Iris pigment epithelial cell (primary cell): ENCODE data around the gene ZNF425.

Experiments used
- DNase-seq: peaks from one replicate; pipeline ENCODE4 v3.0.0-alpha.2; 2011; ENCODE audit warnings: low read depth

The ZNF425 gene, protein sequence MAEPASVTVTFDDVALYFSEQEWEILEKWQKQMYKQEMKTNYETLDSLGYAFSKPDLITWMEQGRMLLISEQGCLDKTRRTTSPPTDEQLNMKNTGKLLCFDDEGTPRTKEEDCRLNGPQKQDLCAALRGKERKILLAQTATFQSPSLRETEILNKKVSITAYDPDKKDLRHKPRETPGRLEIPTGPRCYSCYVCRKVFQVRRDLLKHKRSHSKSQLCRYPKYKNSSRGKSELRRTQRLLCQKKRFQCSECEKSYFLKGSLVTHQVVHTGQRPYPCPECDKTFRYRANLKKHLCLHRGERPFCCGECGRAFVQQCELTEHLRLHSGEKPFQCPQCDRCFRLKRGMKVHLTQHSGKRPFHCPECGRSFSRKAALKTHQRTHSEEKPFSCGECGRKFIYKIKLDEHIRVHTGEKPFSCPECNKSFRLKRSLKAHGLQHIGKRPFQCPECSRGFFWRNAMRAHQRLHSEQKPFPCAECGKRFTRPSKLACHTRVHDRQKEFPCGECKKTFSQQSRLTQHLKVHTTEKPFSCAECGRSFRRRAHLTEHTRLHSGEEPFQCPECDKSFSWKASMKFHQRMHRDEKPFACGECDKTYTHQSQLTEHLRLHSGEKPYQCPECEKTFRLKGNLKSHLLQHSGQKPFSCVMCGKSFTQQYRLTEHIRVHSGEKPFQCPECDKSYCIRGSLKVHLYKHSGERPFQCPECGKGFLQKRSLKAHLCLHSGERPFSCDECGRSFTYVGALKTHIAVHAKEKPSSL

DNA sequence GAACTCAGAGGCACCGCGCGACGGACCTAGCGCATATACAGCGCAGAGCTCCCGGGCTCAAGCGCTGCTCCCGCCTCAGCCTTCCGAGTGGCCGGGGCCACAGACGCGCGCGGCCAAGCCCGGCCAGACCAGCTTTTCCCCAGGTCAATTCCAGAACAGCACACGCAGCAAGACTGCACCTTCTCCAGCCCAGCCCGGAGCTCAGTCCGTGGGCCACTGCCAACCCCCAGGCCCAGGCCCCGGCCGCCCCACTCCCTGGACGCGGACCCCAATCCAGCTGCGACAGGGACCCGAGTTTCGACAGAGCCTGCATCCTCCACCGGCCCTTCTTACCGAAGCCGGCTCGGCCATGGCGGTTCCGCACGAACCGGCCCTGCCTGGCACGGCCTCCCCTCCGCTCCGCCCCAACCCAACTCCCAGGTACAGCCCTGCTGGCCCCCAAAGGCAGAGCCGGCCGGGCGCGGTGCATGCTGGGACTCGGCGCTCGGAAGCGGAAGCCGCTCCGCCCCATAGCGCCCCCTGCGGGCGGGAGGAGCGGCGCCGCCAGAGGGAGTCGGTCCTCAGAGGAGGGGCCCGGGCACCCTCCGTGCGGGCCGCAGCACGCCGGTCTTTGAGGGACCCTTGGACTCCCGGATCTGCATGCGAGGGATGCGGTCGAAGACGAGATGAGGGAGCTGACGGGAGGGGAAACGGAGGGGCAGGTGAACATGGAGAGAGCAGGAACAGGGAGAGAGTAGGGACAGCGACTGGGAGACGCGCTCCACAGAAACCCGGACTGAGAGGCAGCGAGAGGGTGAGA, at the start of gene ZNF425:
ZNF425 (minus strand) TSS at position 462 of the 799 bp plus-strand sequence; CDS start at position 351, 111 bp downstream.
- peak; percentile 88 for DNase-seq

DNA sequence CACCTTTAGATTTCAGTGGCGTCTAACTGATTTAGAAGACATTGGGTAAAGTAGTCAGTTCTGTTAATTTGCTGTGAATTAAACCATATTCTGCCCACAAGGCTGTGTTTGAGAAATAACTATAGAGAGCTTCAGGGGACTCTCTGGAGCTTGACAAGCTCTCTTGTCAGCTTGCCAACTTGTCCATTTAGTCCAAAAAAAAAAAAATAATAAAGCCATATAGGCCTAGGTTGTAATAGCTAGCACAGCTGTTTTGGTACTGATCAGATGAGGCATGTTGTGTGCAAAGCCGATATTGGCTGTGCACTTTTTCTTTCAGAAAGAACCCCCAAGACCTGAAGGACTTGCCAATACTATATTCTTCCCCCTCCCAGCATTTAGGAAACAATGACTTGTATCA, 49.0 kb upstream of the ZNF425 start:
- DNase-seq = no peak

DNA sequence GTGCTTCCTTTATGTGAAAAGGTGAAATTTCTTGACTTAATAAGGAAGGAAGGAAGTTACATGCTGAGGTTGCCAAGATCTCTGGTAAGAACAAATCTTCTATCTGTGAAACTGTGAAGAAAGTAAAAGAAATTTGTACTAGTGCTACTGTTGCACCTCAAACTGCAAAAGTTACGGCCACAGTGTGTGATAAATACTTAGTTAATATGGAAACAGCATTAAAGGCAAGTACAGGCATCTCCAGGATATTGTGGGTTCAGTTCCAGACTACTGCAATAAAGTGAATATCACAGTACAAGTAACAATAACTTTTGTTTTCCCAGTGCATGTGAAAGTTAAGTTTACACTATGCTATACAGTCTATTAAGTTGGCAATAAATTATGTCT, 46.4 kb upstream of the ZNF425 start:
- no peak for DNase-seq

DNA sequence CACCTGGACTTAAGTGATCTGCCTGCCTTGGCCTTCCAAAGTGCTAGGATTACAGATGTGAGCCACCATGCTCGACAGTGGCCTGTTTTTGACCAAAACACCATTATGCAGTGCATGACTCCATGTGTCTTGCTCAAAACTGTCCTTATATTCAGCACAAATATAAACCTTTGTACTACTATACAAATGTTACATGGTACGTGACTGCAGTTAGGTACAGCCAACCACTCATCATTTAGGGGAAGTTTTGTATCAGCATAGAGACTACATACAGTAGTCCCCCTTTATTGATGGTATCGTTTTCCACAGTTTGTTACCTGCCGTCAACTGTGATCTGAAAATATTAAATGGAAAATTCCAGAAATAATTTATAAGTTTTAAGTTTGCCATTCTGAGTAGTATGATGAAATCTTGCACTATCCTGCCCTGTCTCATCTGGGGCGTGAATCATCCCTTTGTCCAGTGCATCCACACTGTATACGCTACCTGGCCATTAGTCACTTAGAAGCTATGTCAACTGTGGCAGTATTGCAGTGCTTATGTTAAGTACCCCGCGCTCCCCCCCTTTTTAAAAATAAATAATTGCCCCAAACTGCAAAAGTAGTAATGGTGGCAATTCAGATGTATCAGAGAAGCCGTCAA, 45.9 kb upstream of the ZNF425 start:
- peak; percentile 85 for DNase-seq

DNA sequence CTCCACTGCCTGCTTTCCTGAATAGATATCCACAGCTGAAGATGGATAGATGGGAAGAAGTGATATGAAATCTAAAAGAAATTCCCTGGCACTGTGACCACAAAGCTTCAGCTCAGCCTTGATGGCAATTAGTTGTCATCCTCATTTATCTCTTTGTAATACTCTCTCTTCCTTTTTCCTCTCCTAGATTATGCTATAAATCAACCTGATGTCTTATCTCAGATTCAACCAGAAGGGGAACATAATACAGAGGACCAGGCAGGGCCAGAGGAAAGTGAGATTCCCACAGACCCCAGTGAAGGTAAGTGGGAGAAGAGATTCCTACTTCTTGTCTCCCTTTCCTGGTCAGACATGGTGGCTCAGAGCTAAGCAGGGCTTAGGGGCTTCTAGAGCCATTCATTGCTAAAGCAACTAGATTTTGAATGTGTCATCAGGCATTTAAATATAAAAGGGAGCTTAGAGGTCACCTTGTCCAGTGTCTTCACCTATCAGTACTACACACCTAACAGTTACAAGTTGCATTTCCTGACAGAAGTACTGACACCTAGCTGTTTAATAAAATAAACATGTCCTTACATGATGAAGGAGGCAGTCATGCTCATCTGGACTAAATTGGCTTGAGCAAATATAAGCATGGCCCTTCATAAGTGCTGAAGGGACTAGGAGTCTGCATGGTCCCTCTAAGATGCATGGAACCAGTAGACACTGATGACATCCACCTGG, 40.7 kb upstream of the ZNF425 start:
- no peak for DNase-seq

DNA sequence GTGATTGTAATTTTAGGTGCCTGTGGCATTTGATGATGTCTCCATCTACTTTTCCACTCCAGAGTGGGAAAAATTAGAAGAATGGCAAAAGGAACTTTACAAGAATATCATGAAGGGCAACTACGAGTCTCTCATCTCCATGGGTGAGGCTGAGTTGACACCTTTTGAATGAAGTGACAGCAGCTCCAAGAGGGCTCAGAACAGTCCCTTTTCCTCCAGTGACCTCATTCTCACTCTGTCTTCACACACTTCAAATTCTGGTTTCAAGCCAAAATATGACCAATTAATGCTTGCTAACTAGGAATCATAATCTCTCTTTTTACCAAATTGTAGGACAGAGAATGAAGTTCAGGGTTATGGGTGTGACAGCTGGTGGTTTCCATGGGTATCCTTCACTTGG, 40.0 kb upstream of the ZNF425 start:
- DNase-seq = no peak

DNA sequence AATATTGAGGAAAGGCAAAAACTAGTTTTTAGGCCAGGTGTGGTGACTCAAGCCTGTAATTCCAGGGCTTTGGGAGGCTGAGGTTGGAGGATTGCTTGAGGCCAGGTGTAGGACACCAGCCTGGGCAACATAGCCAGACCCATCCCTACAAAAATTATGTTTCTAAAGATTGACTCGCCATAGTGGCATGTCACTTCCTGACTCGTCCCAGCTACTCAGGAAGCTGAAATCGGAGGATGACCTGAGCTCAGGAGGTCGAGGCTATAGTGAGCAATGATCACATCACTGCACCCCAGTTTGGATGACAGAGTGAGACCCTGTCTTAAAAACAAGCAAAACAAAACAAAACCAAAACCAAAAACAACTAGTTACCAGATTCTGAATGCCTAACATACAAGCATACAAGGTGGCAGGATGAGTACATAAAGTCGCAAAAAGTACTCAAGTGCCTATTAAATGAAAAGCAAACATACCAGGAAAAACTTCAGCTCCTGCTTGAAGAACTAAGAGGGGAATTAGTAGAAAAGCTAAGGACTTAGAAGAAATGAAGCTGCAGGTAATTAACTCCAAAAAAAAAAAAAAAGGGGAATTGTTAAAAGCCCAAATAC, 35.2 kb upstream of the ZNF425 start:
- no peak for DNase-seq

DNA sequence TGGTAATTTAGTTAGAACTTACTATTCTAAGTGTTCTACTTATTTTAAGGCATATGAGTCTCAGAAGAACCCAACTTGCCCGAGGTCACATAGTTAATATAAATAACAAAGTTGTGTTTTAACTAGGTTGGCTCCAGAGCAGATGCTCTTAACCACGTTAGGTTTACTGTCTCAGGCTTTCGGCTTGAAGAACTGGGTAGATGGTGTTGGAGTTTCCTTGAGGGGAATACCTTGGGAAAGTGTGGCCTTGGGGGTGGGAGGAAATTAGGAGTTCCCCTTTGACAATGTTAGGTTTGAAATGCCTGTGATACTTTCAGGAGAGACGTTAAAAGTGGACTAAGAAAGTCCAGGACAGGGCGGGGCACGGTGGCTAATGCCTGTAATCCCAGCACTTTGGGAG, 30.8 kb upstream of the ZNF425 start:
- DNase-seq = no peak

DNA sequence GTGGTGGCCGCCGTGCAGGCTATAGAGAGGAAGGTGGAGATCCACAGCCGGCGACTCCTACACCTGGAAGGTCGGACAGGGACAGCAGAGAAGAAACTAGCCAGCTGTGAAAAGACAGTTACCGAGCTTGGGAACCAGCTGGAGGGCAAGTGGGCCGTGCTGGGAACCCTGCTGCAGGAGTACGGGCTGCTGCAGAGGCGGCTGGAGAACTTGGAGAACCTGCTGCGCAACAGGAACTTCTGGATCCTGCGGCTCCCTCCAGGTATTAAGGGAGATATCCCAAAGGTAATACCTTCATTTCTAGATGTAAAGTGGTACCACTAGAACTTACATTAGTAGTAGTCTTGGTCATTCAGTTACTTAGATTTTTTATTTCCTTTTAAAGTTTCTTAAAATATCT, 27.9 kb upstream of the ZNF425 start:
- no peak for DNase-seq

DNA sequence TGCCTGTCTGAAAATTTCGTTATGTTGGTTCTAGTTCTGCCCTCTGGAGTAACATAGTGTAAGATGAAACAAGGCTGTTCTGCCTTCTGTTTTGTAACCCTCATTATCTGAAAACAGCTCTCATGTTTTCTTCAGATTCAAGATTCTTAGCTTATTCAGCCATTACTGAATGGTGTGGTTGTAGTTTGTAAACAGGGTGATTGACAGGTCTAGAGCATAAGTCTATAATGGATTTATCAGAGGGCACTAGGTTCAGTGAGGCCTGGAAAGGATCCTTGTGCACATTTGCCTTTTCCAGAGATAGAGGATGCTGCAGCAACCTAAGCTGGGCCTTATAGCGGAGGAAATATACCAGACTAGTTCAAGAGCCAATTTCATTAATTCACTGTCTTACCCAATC, 27.2 kb upstream of the ZNF425 start:
- no peak for DNase-seq

DNA sequence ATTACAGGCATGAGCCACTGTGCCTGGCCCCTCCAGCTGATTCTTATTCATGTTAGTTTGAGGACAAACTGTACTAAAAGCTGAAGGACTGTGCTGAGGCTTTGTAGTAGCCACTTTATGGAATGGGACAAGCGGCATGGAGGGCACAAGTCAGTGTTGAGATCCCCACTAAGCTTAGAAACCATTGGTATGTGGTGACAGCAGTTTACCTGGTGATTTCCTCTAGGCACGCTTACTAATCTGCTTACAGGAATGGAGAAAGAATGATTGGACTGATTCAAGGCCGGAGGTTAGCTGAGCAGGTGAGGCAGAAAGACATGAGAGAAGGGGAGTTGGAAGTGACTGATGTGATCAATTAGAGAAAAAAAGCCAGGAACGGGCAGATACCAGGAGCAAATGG, 24.9 kb upstream of the ZNF425 start:
- no peak for DNase-seq

DNA sequence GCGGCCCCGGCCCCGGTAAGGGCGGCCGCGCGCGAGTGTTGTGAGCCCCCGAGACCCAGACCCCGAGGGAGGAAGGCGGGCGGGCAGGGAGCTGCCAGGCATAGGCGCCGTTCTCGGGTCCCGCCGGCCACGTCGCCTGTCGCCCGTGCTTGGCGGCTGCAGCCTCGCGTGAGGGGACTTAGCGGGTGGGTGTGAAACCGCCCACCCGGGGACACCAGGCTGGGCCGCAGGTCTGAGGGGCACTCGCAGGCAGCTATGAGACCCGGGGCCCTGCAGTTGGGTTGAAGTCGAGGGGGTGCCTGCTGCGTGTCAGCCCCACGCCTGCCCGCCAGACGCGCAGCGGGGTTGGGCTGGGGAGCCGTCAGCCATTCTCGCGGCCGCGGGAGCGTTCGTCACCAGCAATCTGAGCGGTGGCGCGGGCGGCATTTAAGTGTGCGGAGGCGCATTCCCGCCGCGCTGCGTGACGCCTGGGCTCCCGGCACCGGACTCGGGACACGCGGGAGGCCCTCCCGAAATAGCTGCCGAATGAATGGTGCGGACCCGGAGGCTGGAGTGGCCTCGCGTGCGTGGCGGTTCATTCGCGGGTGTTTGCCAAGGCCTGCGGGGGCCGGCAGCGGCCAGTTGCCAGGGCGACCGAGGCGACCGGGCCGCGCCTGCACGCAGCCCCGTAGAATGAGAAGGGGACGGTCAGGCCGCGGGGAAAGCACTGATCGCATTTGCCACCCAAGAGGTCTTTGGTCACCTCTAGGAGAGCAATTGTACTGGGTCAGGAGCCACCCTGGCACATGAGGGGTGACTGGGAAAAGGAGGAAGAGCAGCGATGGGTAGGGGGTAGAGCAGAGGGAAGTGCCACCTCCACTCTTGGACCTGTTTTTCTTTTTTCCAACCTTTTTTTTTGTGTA, 21.9 kb upstream of the ZNF425 start:
- peak; percentile 62 for DNase-seq

DNA sequence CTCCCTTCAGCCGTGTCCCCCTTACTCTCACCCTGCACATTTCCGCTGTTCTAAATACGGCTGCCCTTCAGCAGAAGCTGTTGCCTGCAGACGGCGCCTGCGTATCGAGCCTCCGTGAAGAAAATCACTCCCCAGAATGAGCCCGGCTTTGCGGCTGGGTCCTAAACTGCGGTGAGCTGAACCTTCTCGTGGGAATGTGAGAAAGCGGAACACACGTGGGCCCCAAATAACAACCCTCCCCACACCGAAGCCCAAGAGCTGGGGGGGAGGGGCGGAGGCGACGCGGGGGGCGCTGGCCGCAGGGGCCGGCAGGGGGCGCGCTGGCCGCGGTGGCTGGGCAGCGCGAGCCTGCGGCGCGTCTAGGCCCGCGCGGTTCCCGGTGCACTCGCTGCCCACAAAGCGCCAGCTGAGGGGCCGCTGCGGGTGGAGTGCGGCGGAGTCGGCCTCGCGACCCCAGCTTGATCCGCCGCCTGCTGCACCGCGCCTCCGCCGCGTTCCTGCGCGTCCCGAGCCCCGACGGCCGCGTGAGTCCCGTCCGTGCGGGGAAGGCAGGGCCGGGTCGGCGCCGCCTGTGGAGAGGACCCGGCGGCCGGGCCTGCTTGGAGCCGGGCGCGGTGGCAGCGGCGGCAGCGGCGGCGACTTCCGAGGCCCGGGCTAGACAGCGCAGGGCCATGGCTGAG, 21.1 kb upstream of the ZNF425 start, which contains the start of gene ZNF398:
ZNF398 (plus strand) TSS at position 382 of the 680 bp plus-strand sequence; CDS start at position 672, 290 bp downstream.
- DNase-seq = peak; percentile 74

DNA sequence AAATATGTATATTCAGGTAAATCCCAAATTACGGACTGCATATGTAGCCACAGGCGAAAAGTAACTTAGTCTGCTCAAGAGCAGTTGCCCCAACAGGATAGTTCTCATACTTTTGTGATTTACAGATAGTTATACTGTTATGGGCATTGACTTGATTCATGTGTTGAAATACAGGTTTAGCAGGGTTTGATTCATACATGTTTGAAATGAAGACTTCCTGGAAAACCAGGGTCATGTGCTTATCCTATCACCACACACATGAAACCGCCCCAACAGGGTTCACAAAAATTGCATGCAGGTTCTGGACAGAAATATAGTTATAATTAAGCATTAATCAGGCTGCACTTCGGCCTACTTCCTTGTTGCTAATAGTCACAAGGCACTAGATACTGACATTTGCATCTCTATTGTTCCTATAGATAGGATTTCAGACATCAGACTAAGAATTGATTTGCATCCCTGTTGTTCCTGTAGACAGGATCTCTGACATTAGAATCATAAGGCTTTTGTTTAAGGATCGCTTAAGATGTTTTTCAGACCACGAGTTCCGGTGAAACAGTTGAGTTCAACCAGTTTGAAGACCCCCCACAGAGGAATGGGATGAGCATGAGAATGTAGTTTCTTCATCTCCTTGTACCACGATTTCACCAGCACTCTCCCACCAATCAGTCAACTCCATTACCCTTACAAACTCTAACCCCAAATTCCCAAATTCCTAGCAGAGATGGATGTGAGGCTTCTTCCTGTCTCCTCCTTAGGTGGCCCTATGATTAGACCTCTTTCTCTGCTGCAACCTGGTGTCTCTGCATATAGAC, 19.1 kb upstream of the ZNF425 start:
- peak; percentile 20 for DNase-seq

DNA sequence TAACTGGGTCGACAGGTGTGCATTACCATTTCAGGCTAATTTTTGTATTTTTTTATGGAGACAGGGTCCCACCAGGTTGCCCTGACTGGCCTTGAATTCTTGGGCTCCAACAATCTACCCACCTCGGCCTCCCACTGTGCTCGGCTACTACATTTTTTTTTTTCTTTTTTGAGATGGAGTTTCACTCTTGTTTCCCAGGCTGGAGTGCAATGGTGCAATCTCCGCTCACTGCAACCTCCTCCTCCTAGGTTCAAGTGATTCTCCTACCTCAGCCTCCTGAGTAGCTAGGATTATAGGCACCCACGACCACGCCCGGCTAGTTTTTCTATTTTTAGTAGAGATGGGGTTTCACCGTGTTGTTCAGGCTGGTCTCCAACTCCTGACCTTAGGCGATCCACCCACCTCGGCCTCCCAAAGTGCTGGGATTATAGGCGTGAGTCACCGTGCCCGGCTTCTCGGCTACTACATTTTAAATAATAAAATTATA, 18.4 kb upstream of the ZNF425 start:
- DNase-seq = peak; percentile 33

DNA sequence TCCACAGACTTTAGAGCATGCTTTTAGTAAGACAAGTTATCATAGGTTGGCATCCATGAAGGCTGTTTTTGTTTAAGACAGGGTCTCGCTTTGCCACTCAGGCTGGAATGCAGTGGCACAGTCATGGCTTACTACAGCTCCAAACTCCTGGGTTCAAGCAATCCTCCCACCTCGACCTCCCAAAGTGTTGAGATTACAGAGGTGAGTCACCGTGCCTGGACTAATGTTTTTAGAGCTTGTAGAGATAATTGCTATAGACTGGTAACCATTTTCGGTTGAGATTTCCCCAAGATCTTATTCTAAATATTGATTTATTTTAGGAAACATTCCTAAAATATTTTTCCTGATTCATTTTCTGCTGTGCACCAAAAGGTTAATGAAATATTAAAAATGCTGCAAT, 15.8 kb upstream of the ZNF425 start:
- no peak for DNase-seq

DNA sequence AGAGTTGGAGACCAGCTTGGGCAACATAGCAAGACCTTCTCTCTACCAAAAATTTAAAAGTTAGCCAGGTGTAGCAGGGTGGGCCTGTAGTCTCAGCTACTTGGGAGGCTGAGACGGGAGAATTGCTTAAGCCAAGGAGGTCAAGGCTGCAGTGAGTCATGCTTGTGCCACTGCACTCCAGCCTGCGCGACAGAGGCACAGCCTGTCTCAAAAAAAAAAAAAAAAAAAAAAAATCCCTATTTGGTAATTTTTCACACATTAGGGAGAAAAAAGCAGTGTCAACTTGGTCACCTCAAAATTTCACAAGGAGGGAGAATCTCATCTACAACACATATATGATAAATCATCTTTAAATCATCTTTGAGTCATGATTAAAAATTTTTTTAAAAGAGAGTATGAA, 14.7 kb upstream of the ZNF425 start:
- no peak for DNase-seq

DNA sequence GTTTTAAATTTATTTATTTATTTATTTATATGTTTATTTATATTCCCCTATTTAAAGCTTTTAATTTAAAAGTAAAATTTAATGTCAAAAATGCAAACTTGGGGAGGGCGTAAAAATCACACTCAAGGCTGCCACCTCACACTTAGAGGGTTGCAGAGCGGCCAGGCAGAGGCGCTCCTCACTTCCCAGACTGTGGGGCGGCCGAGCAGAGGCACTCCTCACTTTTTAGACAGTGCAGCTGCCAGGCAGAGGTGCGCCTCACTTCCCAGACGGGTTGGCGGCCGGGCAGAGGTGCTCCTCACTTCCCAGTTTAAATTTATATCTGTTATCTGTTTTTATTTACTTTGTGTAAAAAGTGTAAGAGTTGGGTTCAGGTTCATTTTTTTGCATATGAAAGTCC, 10.0 kb upstream of the ZNF425 start:
- no peak for DNase-seq
